Stimulated activated CD4-positive, alpha-beta T cell treated with anti-CD3 and anti-CD28 coated beads, Interleukin-12 subunit alpha, Interleukin-12 subunit beta, amount 100 ng/mL, for 24 hours (primary cell): ENCODE results near the gene SLC5A10.

Experiments
- DNase-seq, 2 experiments: peaks; one replicate each; pipeline ENCODE4 v3.0.0-alpha.2; 2020; ENCODE audit warnings: low read depth in 2 of 2

The SLC5A10 gene

GRCh38 chr17:18964550-18964949, 12.6 kb downstream of the SLC5A10 start:
- no peak for DNase-seq

GRCh38 chr17:18965530-18966236, 13.7 kb downstream of the SLC5A10 start:
- no peak for DNase-seq

GRCh38 chr17:18966831-18967624, 15.1 kb downstream of the SLC5A10 start:
- no peak for DNase-seq

- no peak for DNase-seq
Observed at GRCh38 chr17:18967916-18968315, 16.0 kb downstream of the SLC5A10 start.

GRCh38 chr17:18968345-18968744, 16.4 kb downstream of the SLC5A10 start:
- DNase-seq = no peak

GRCh38 chr17:18968945-18969887, 17.3 kb downstream of the SLC5A10 start:
- DNase-seq = no peak

GRCh38 chr17:18970582-18971480, 18.9 kb downstream of the SLC5A10 start:
- no peak for DNase-seq

- no peak for DNase-seq
Observed at GRCh38 chr17:18971801-18972200, 19.8 kb downstream of the SLC5A10 start.

GRCh38 chr17:18974407-18975149, 22.6 kb downstream of the SLC5A10 start:
- no peak for DNase-seq

- no peak for DNase-seq
Observed at GRCh38 chr17:18975597-18975996, 23.6 kb downstream of the SLC5A10 start.

- DNase-seq = no peak
Observed at GRCh38 chr17:18976201-18976600, 24.2 kb downstream of the SLC5A10 start.

GRCh38 chr17:18977021-18977420, 25.1 kb downstream of the SLC5A10 start:
- no peak for DNase-seq

GRCh38 chr17:18977646-18978045, 25.7 kb downstream of the SLC5A10 start:
- no peak for DNase-seq

GRCh38 chr17:18978050-18978449, 26.1 kb downstream of the SLC5A10 start:
- DNase-seq = no peak

- no peak for DNase-seq
Observed at GRCh38 chr17:18978655-18979054, 26.7 kb downstream of the SLC5A10 start.

- DNase-seq = no peak
Observed at GRCh38 chr17:18980682-18981334, 28.8 kb downstream of the SLC5A10 start.

- no peak for DNase-seq
Observed at GRCh38 chr17:18981335-18981641, 29.3 kb downstream of the SLC5A10 start.

GRCh38 chr17:18981642-18982424, 29.9 kb downstream of the SLC5A10 start:
- DNase-seq = no peak
